HG03432 (cell line): Measurements from ENCODE around the gene NPDC1.
"Not testable (repeated sequence)": the region's sequence is repeated elsewhere in the genome, so short reads cannot be mapped to it uniquely, and the experiment has no call there.

Experiments
- ATAC-seq: cut with Tn5 transposase; IDR thresholded peaks from one replicate; pipeline ENCODE4 v1.9.1; 2021; ENCODE audit warnings: mild to moderate bottlenecking, moderate library complexity; ENCODE audit not compliant: unreplicated experiment

NPDC1 gene

GRCh38 chr9:137041124-137041523, 4.9 kb downstream of the NPDC1 start:
- ATAC-seq: no peak

GRCh38 chr9:137040568-137040967, 5.4 kb downstream of the NPDC1 start:
- no peak for ATAC-seq

- ATAC-seq: no peak
Observed at GRCh38 chr9:137039611-137040366, 6.2 kb downstream of the NPDC1 start.

GRCh38 chr9:137038916-137039315, 7.1 kb downstream of the NPDC1 start:
- no peak for ATAC-seq

GRCh38 chr9:137037483-137037882, 8.5 kb downstream of the NPDC1 start:
- no peak for ATAC-seq

- ATAC-seq: no peak
Observed at GRCh38 chr9:137037035-137037434, 8.9 kb downstream of the NPDC1 start.

- no peak for ATAC-seq
Observed at GRCh38 chr9:137035937-137036336, 10.0 kb downstream of the NPDC1 start.

- ATAC-seq: no peak
Observed at GRCh38 chr9:137035507-137035834, 10.5 kb downstream of the NPDC1 start.

- ATAC-seq: peak; percentile 59
Observed at GRCh38 chr9:137034709-137035506, 11.1 kb downstream of the NPDC1 start.

- no peak for ATAC-seq
Observed at GRCh38 chr9:137034039-137034708, 11.8 kb downstream of the NPDC1 start.

GRCh38 chr9:137033481-137033880, 12.5 kb downstream of the NPDC1 start:
- ATAC-seq: not testable (repeated sequence)

- ATAC-seq: no peak
Observed at GRCh38 chr9:137032858-137033257, 13.1 kb downstream of the NPDC1 start.

- ATAC-seq: no peak
Observed at GRCh38 chr9:137031904-137032640, 13.9 kb downstream of the NPDC1 start, which contains the start of gene FUT7. Gene FUT7, minus strand, starts transcription at chr9:137032088. Its CDS starts 97 bp downstream, at chr9:137031991.

GRCh38 chr9:137030538-137031527, 15.1 kb downstream of the NPDC1 start:
- ATAC-seq: no peak

GRCh38 chr9:137030006-137030405, 16.0 kb downstream of the NPDC1 start:
- ATAC-seq: no peak

- ATAC-seq: no peak
Observed at GRCh38 chr9:137029058-137029936, 16.7 kb downstream of the NPDC1 start.

GRCh38 chr9:137028263-137029057, 17.5 kb downstream of the NPDC1 start:
- peak; percentile 33 for ATAC-seq
